Fibroblast of villous mesenchyme (primary cell): ENCODE results near the gene GEMIN7. TPM values are rescaled to one million over a fixed set of nuclear protein-coding genes. Genes with fewer than 3 reads are reported as not detected.

ENCODE experiments used
- DNase-seq: peaks from one replicate; pipeline ENCODE4 v3.0.0-alpha.2; 2010; ENCODE audit warnings: low read depth
- H3K4me3 ChIP-seq: 2 replicates; pipeline ENCODE4 v1.5.1; 2011; ENCODE audit warnings: low read depth, mild to moderate bottlenecking, low read length
- small RNA-seq: library from RNA; depleted of rRNA; stranded (forward); fragments of <200 nt; gene quantifications from one replicate; pipeline ENCODE3, GENCODE V24; 2012
- total RNA-seq: library from RNA; depleted of rRNA; stranded (reverse); fragments of >200 nt; gene quantifications from 2 replicates; pipeline ENCODE4 v1.2.3, GENCODE V29; 2012
- TF ChIP-seq, protein P1 (sequence below): IDR thresholded peaks from 2 replicates; pipeline ENCODE4 v1.5.1; 2012; ENCODE audit warnings: low read depth, mild to moderate bottlenecking, low read length; ENCODE audit not compliant: insufficient read depth

The GEMIN7 gene
- total RNA-seq, 1 donor, result 16.0 TPM

DNA sequence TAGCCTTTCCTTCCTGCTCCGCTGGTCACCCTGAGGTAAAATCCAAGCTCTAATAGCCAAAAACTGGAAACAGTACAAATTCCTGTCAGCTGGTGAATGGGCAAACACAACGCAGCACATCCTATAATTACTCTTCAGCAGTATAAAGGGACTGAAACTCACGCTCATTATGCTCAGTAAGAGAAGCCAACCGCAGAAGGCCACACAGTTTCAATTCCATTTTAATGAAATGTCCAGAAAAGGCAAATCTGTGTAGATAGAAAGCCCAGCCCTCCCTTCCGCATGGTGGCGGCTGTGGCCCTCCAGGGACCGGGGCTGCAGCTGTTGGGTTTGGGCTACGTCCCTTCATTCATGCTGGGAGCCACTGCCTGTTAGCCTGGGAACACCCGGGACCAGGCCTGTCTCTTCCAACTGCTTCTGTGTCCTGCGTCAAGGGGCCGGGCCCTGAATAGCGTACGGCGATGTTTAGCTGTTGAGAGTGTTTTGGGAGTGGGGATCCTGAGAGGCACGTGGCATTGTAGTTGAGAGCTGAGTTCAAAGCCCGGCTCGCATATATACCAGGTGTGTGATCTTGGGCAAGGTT, 58.2 kb downstream of the GEMIN7 start:
- TF ChIP-seq, protein P1, sequence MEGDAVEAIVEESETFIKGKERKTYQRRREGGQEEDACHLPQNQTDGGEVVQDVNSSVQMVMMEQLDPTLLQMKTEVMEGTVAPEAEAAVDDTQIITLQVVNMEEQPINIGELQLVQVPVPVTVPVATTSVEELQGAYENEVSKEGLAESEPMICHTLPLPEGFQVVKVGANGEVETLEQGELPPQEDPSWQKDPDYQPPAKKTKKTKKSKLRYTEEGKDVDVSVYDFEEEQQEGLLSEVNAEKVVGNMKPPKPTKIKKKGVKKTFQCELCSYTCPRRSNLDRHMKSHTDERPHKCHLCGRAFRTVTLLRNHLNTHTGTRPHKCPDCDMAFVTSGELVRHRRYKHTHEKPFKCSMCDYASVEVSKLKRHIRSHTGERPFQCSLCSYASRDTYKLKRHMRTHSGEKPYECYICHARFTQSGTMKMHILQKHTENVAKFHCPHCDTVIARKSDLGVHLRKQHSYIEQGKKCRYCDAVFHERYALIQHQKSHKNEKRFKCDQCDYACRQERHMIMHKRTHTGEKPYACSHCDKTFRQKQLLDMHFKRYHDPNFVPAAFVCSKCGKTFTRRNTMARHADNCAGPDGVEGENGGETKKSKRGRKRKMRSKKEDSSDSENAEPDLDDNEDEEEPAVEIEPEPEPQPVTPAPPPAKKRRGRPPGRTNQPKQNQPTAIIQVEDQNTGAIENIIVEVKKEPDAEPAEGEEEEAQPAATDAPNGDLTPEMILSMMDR, result no peak
- H3K4me3 ChIP-seq, result no peak overlapping the region
- DNase-seq, result no peak

DNA sequence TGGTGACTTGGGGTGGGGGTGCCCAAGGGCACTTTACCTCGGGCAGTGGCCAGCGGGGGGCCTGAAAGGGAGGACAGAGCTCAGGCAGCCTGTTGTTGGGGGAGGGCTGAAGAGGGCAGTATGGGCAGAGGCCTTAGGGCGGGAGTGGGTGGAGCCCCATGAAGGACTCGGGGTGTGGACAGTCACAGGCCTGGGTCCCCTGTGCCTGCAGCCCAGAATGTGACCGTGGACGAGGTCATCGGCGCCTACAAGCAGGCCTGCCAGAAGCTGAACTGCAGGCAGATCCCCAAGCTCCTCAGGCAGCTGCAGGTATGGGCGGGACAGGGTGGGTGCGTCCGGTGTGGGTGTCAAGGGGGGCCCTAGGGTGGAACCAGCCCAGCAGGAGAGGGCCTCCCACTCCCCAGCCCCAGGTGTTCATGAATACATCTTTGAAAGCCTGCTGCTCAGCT, 59.3 kb downstream of the GEMIN7 start:
- H3K4me3 ChIP-seq, result no peak overlapping the region
- DNase-seq, result no peak
- TF ChIP-seq, protein P1, result no peak

DNA sequence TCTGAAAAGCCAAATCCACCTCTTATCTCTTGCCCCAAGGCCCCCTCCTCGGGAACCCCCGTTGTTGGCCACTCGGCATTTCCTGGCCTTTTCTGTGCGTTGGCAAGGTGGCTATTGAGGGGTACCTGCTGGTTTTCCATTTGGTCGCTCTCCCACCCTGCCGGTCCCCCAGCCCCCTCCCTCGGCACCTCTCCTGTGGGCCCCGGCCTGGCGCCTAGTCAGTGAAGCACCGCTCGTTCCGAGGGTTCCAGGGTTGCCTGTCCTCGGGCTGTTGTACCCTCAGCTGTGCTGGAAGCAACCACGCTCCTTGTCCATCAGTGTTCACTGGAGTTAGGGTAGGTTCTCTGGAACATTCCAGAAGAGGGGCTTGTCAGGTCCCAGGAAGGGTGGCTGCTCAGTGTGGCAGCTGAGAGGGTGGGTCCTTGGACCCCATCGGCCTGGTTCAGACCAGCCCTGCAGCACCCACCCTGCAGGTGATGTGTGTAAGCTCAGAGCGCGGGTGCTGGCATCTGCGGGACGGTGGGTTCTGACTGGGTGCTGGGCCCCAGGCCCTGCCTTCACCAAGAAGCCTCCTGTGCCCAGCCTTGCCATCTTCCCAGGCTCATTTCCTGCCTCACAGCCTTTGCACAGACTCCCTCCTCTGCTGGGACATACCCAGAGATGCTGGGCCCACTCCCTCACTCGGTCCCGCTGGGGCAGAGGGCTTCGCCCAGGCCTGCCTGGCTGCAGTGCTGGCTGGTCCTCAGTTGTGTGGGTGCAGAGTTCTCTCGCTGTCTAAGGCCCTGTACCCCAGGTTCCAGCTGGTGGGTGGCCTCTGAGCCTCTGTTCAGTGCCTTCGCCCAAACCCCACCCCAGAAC, 60.5 kb downstream of the GEMIN7 start:
- DNase-seq, result no peak

DNA sequence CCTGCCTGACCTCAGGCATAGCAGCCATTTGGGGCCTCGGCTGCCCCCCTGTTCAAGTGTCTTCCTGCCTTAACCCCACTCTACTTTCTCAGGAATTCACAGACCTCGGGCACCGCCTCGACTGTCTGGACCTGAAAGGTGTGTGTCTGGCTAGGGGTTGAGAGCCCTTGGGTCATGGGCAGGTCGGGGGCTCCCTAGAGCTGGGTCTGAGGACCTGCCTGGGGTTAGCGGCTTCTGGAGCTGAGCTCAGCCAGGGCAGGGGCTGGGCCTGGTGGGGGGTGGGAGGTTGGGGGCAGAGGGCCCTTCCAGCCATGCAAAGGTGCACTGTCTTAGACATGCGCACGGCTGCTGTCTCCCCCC, 61.1 kb downstream of the GEMIN7 start:
- TF ChIP-seq, protein P1, result no peak
- DNase-seq, result no peak
- H3K4me3 ChIP-seq, result no peak overlapping the region

More for the DNA sequence above, 60.5 kb downstream of the GEMIN7 start:
- TF ChIP-seq, protein P1, result no peak
- H3K4me3 ChIP-seq, result no peak overlapping the region

DNA sequence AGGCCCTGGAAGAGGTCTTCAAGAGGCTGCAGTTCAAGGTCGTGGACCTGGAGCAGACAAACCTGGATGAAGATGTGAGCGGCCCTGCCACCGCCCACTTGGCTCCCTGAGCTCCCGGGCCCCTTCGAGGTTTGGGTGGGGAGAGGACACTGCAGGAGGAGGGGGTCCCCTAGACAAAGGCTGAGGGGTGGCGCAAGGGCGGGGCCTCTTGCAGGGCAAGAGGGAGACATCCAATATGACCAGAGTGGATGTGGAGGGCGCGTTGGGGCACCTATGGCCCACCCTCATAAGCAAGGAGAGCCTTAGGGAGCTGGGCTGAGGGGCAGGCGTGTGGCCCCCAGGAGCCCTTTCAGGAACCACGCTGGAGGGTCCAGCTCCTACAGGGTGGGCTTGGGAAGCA, 61.5 kb downstream of the GEMIN7 start:
- no peak overlapping the region for H3K4me3 ChIP-seq
- TF ChIP-seq, protein P1, result no peak
- DNase-seq, result no peak

Small RNA genes lying within 50 kb of the gene (small RNA-seq; reads per million reads assigned to genes)
- not detected for gene RNU6-611P

Other genes with a start within 250 kb of the GEMIN7 start
- gene NECTIN2, start 233.0 kb upstream of the GEMIN7 start, total RNA-seq, result 133 and 134 TPM in 2 replicates
- gene TOMM40, start 188.0 kb upstream of the GEMIN7 start, total RNA-seq, result 56.7 and 57.9 TPM in 2 replicates
- gene APOE, start 173.5 kb upstream of the GEMIN7 start, total RNA-seq, result 9.7 and 16.4 TPM in 2 replicates
- gene APOC1, start 164.7 kb upstream of the GEMIN7 start, total RNA-seq, result 1.3 and 2.6 TPM in 2 replicates
- gene APOC4, start 137.0 kb upstream of the GEMIN7 start, total RNA-seq, result not detected in 2 replicates
- gene APOC2, start 133.2 kb upstream of the GEMIN7 start, total RNA-seq, result not detected in 2 replicates
- gene CLPTM1, start 123.9 kb upstream of the GEMIN7 start, total RNA-seq, result 53.1 and 62.6 TPM in 2 replicates
- 10.6 and 13.8 TPM in 2 replicates for gene RELB, start 77.8 kb upstream of the GEMIN7 start, total RNA-seq
- gene CLASRP, start 40.2 kb upstream of the GEMIN7 start, total RNA-seq, result 14.2 and 16.4 TPM in 2 replicates
- under 0.01 TPM in 2 replicates for gene ZNF296, start 2.8 kb upstream of the GEMIN7 start, total RNA-seq
- gene PPP1R37, start 13.9 kb downstream of the GEMIN7 start, total RNA-seq, result 31.1 and 36.1 TPM in 2 replicates
- under 0.01 TPM in 2 replicates for gene NKPD1, start 81.7 kb downstream of the GEMIN7 start, total RNA-seq
- 3.9 and 7.7 TPM in 2 replicates for gene TRAPPC6A, start 99.0 kb downstream of the GEMIN7 start, total RNA-seq
- gene BLOC1S3, start 99.5 kb downstream of the GEMIN7 start, total RNA-seq, result 4.3 and 5.8 TPM in 2 replicates
- gene EXOC3L2, start 166.1 kb downstream of the GEMIN7 start, total RNA-seq, result not detected in 2 replicates
- gene MARK4, start 172.0 kb downstream of the GEMIN7 start, total RNA-seq, result 14.2 and 16.8 TPM in 2 replicates
- gene CKM, start 243.6 kb downstream of the GEMIN7 start, total RNA-seq, result 0.43 TPM in 1 of 2 replicates, not detected in the other